Naive thymus-derived CD4-positive, alpha-beta T cell (primary cell): ENCODE data around the gene DDT. TPM values are rescaled to one million over a fixed set of nuclear protein-coding genes. Genes with fewer than 3 reads are reported as not detected.
"Not testable (repeated sequence)": the region's sequence is repeated elsewhere in the genome, so short reads cannot be mapped to it uniquely, and the experiment has no call there.

Experiments
- ATAC-seq: fragments of 150-1000 bp; cut with Tn5 transposase; 2 replicates; pipeline ENCODE4 v1.10.0; 2021; ENCODE audit warnings: mild to moderate bottlenecking, moderate library complexity
- CTCF ChIA-PET: fragments of 350-600 bp; sonication (Branson Sonifier 250); formaldehyde crosslinking; loops from one replicate; lab custom pipeline; 2021; ENCODE audit warnings: antibody characterized with exemption; lab: Charles Lee
- POLR2A ChIA-PET: fragments of 350-600 bp; sonication (Branson Sonifier 250); formaldehyde crosslinking; loops from one replicate; lab custom pipeline; 2021; ENCODE audit warnings: antibody characterized with exemption, inconsistent platforms; lab: Charles Lee
- DNase-seq, 9 donors: peaks; one replicate each; pipeline versions ENCODE4 v3.0.0 to v3.0.0-alpha.2; 2020 to 2022; ENCODE audit warnings: mixed read lengths in 1 of 9
- H3K27ac ChIP-seq: one replicate; pipeline ENCODE4 v1.7.0; 2013; ENCODE audit warnings: mild to moderate bottlenecking, low read depth, low read length, moderate library complexity
- H3K27me3 ChIP-seq, 2 donors: one replicate each; pipeline ENCODE4 v1.7.0; 2013; ENCODE audit warnings: low read length in 2 of 2, mild to moderate bottlenecking in 2 of 2, moderate library complexity in 2 of 2; ENCODE audit not compliant: control insufficient read depth in 2 of 2, insufficient read depth in 2 of 2
- H3K36me3 ChIP-seq, 3 experiments: 1 replicate in 2 of 3; 2 replicates in 1 of 3; pipeline ENCODE4 v1.7.0; 2013; ENCODE audit warnings: low read length in 3 of 3, mild to moderate bottlenecking in 3 of 3, moderate library complexity in 1 of 3; ENCODE audit not compliant: insufficient read depth in 3 of 3, control insufficient read depth in 2 of 3
- H3K4me1 ChIP-seq, 2 donors: one replicate each; pipeline ENCODE4 v1.7.0; 2013; ENCODE audit warnings: low read length in 2 of 2, mild to moderate bottlenecking in 2 of 2, moderate library complexity in 1 of 2; ENCODE audit not compliant: control insufficient read depth in 2 of 2, insufficient read depth in 2 of 2
- H3K4me3 ChIP-seq: 2 replicates; pipeline ENCODE4 v1.7.0; 2013; ENCODE audit warnings: mild to moderate bottlenecking, low read length
- H3K9me3 ChIP-seq, 3 experiments: 1 replicate in 2 of 3; 2 replicates in 1 of 3; pipeline ENCODE4 v1.7.0; 2013; ENCODE audit warnings: low read length in 3 of 3; ENCODE audit not compliant: control insufficient read depth in 2 of 3
- H3K27ac Mint-ChIP-seq, 9 donors: one replicate each; pipeline ENCODE4 v1.8.0; 2020 to 2022; ENCODE audit warnings: mixed read lengths in 9 of 9, mild to moderate bottlenecking in 8 of 9, moderate library complexity in 5 of 9, inconsistent platforms in 2 of 9
- H3K27me3 Mint-ChIP-seq, 5 donors: one replicate each; pipeline ENCODE4 v1.8.0; 2021 to 2022; ENCODE audit warnings: mixed read lengths in 5 of 5, mild to moderate bottlenecking in 1 of 5
- H3K36me3 Mint-ChIP-seq, 5 donors: one replicate each; pipeline ENCODE4 v1.8.0; 2020 to 2022; ENCODE audit warnings: mixed read lengths in 5 of 5, mild to moderate bottlenecking in 3 of 5, inconsistent platforms in 1 of 5
- H3K4me1 Mint-ChIP-seq, 7 donors: one replicate each; pipeline ENCODE4 v1.8.0; 2020 to 2022; ENCODE audit warnings: mixed read lengths in 7 of 7, mild to moderate bottlenecking in 3 of 7, inconsistent platforms in 1 of 7
- H3K4me3 Mint-ChIP-seq, 10 donors: one replicate each; pipeline ENCODE4 v1.8.0; 2020 to 2022; ENCODE audit warnings: mild to moderate bottlenecking in 10 of 10, mixed read lengths in 10 of 10, moderate library complexity in 6 of 10, inconsistent platforms in 2 of 10
- H3K9me3 Mint-ChIP-seq, 11 donors: one replicate each; pipeline ENCODE4 v1.8.0; 2020 to 2022; ENCODE audit warnings: mixed read lengths in 11 of 11, mild to moderate bottlenecking in 4 of 11, inconsistent platforms in 1 of 11, moderate library complexity in 1 of 11
- intact Hi-C, 2 donors: fragments of 100-400 bp; cut with micrococcal nuclease; formaldehyde crosslinking; loops; one replicate each; pipeline ENCODE4 v1.15.1; 2023
- polyA plus RNA-seq, 2 donors: library from polyadenylated mRNA; unstranded; fragments of 300-500 nt; fragmentation: Illumina TruSeq; gene quantifications; one replicate each; pipeline ENCODE4 v1.2.3, GENCODE V29; 2021
- total RNA-seq, 6 experiments: library from RNA in 5 of 6; stranded (reverse) in 5 of 6; gene quantifications; 1 replicate in 5 of 6; 2 replicates in 1 of 6; pipeline ENCODE4 v1.2.3 and lab custom pipeline; 2021 to 2026

The DDT gene
- total and polyA plus RNA-seq, 7 experiments from 2014 or later: 66.3 to 122 (median 80.2) TPM

DNA sequence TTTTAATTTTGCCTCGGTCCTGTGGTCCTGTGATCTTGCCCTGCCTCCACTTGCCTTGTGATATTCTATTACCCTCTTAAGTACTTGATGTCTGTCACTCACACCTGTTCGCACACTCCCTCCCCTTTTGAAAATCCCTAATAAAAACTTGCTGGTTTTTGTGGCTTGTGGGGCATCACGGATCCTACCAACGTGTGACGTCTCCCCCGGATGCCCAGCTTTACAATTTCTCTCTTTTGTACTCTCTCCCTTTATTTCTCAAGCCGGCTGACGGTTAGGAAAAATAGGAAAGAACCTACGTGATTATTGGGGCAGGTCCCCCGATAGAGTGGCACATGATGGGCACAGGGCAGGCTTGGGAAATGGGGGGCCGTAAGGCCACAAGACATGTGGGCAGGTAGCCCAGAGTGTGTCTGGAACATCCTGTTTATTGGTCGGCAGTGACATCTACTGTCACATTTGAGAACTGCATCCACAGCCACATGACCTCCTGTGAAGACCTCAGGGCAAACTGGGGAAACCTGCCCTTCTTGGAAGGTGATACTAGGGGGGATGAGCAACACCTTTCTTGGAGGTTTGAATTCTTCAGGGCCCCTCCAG, 17.8 kb downstream of the DDT start:
- H3K36me3 Mint-ChIP-seq, H3K36me3 ChIP-seq, H3K27ac ChIP-seq, H3K4me3 Mint-ChIP-seq, H3K4me3 ChIP-seq, H3K27me3 Mint-ChIP-seq, H3K4me1 Mint-ChIP-seq, H3K4me1 ChIP-seq, H3K9me3 ChIP-seq, H3K27me3 ChIP-seq, POLR2A ChIA-PET, H3K9me3 Mint-ChIP-seq: not testable (repeated sequence)
- H3K27ac Mint-ChIP-seq: peak overlapping the region in 3 of 9 donors; percentile 7 to 84 (median 37)
- CTCF ChIA-PET: interaction anchor here (0.6 to 1.7 kb wide), 4 partner anchors 56 to 93 kb away, joined by 3 to 7 read pairs (median 4); partner anchors contain the start of gene MIF
- DNase-seq: peak; percentile 43 to 80 (median 71)
- intact Hi-C loops: loop anchor here (5.0 to 10.0 kb wide), 3 partner anchors 92 to 414 kb away; no protein-coding TSS in a partner anchor
- ATAC-seq: peak; percentile 87

DNA sequence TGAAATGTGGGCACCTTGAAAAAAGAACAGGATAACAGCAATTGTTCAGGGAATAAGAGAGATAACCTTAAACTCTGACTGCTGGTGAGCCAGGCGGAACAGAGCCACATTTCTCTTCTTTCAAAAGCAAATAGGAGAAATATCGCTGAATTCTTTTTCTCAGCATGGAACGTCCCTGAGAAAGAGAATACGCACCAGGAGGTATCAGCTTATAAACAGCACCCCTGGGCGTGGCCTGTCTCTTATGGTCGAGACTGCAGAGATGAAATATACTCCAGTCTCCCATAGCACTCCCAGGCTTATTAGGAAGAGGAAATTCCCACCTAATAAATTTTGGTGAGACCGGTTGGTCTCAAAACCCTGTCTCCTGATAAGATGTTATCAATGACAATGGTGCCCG, 18.4 kb downstream of the DDT start:
- H3K4me1 Mint-ChIP-seq, H3K27ac Mint-ChIP-seq, H3K36me3 Mint-ChIP-seq, H3K4me3 Mint-ChIP-seq, ATAC-seq, H3K27ac ChIP-seq, POLR2A ChIA-PET, H3K27me3 Mint-ChIP-seq, H3K9me3 ChIP-seq, H3K4me3 ChIP-seq, DNase-seq, H3K4me1 ChIP-seq, H3K36me3 ChIP-seq, H3K9me3 Mint-ChIP-seq, H3K27me3 ChIP-seq: not testable (repeated sequence)
- intact Hi-C loops: loop anchor here (5.0 to 10.0 kb wide), 3 partner anchors 91 to 414 kb away; no protein-coding TSS in a partner anchor
- CTCF ChIA-PET: interaction anchor here (0.6 to 1.7 kb wide), 4 partner anchors 56 to 93 kb away, joined by 3 to 7 read pairs (median 4); partner anchors contain the start of gene MIF

DNA sequence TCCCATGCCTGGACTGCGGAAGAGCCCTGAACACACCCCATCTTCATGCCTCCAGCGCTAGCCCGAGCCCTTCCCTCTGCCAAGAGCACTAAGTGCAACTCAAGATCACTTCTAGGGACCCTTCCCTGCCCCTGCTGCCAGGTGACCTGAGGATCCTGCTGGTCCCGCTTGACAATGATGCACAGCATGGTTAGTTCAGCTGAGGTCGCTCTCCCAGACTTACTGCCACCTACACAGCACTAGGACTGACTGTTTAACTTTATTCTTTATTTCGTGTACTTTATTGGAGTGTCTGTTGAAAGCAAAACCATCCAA, 19.3 kb downstream of the DDT start:
- POLR2A ChIA-PET, H3K4me1 ChIP-seq, H3K36me3 Mint-ChIP-seq: not testable (repeated sequence)

DNA sequence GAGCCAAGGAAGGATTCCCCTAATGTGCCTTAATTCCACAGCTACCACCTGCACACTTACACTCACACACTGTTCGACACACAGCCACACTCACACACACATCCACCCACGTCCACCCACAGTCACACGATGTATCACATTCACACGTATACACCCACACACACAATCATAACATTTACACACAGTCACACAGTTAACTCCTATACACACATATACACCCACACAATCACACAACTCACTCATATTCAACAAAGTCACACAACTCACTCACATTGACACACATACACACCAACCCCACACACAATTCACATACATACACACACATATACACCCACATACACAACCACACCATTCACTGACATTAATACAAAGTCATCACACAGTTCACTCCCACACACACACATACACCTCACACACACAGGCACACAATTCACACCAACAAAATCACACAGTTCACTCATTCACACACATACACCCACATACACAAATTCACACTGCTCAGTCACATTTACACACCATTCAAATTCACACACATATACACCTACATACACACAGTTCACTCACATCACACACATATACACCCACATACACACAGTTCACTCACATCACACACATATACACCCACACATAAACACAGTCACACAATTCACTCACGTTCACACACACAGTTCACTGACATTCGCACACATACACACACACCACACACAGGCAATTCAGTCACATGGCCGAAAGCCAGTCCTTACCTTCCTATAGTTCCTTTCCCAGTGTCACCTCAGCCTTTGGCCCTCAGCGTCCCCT, 19.8 kb downstream of the DDT start:
- CTCF ChIA-PET: interaction anchor here (1.0 kb wide), 1 partner anchor 153 kb away, joined by 3 read pairs; no protein-coding TSS in a partner anchor
- POLR2A ChIA-PET, H3K36me3 Mint-ChIP-seq: not testable (repeated sequence)

More for the DNA sequence above, 19.3 kb downstream of the DDT start:
- H3K27me3 ChIP-seq, H3K27ac ChIP-seq, CTCF ChIA-PET, H3K27me3 Mint-ChIP-seq, H3K9me3 Mint-ChIP-seq, ATAC-seq, H3K27ac Mint-ChIP-seq, H3K9me3 ChIP-seq, H3K4me1 Mint-ChIP-seq, H3K4me3 Mint-ChIP-seq, H3K36me3 ChIP-seq, DNase-seq, H3K4me3 ChIP-seq: not testable (repeated sequence)
- intact Hi-C loops: loop anchor here (5.0 to 10.0 kb wide), 3 partner anchors 90 to 413 kb away; no protein-coding TSS in a partner anchor

DNA sequence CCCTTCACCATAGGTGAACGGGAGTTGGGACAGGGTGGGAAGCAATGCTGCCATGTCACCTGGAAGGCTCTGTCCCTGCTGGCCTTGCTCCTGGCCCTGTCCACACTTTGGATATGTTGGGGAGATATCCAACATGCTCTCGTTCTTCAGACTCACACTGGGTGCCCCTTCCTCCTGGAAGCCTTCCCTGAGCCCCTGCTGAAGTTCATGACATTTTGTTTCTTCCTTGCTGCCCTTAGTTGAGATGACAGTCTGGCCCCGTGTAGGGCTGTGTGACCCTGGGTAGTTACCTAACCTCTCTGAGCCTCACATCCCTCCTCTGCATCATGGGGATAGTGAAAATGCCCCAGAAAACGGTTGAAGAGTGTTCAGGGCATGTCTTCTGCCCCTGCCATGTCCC, 20.8 kb downstream of the DDT start:
- CTCF ChIA-PET: interaction anchor here (0.6 to 1.0 kb wide), 2 partner anchors 92 to 154 kb away, joined by 3 read pairs; no protein-coding TSS in a partner anchor
- H3K9me3 Mint-ChIP-seq, H3K4me1 ChIP-seq, H3K4me3 ChIP-seq, ATAC-seq, DNase-seq, H3K36me3 Mint-ChIP-seq, H3K27me3 Mint-ChIP-seq, H3K27ac ChIP-seq, H3K27ac Mint-ChIP-seq, H3K27me3 ChIP-seq, H3K4me1 Mint-ChIP-seq, H3K4me3 Mint-ChIP-seq, POLR2A ChIA-PET, H3K36me3 ChIP-seq, H3K9me3 ChIP-seq: not testable (repeated sequence)
- intact Hi-C loops: loop anchor here in 1 of 2 donors (10.0 kb wide), 1 partner anchor 89 kb away; no protein-coding TSS in a partner anchor

More for the DNA sequence above, 19.8 kb downstream of the DDT start:
- H3K27ac Mint-ChIP-seq: peak overlapping the region in 1 of 9 donors; percentile 0
- H3K4me1 Mint-ChIP-seq, H3K27me3 ChIP-seq, H3K4me1 ChIP-seq, ATAC-seq, H3K36me3 ChIP-seq, H3K4me3 Mint-ChIP-seq, H3K27me3 Mint-ChIP-seq, H3K27ac ChIP-seq, DNase-seq, H3K9me3 Mint-ChIP-seq, H3K9me3 ChIP-seq, H3K4me3 ChIP-seq: not testable (repeated sequence)
- intact Hi-C loops: loop anchor here in 1 of 2 donors (10.0 kb wide), 1 partner anchor 90 kb away; no protein-coding TSS in a partner anchor

DNA sequence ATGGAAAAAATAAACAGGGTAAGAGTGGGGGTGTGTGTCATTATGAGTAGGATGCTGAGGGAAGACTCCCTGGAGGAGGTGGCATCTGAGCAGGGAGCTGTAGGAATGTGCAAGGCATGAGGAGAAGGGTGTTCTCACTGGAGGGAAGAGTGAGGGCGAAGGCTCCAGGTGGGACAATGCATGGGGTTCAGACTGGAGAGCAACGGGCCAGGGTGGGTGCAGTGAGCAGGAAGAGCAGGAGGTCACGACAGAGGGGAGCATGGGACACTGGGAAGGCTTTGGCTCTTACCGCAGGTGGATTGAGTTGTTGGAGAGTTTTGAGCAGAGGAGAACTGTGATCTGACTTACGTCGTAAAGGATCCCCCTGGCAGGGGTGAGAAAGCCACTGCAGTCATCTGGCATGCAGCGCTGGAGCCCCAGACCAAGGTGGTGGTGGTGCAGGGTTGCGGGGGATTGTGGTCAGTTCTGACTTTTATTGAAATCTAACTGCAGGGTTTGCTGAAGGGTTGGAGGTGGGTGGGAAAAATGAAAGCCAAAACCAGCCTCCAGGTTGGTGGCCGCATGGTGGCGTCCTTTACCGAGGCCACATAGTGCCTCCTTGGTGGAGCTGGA, 21.3 kb downstream of the DDT start:
- H3K9me3 Mint-ChIP-seq, H3K27me3 ChIP-seq, ATAC-seq, H3K27ac ChIP-seq, DNase-seq, H3K36me3 Mint-ChIP-seq, H3K4me3 ChIP-seq, H3K4me1 ChIP-seq, H3K4me1 Mint-ChIP-seq, H3K9me3 ChIP-seq, H3K27me3 Mint-ChIP-seq, H3K4me3 Mint-ChIP-seq, H3K36me3 ChIP-seq, POLR2A ChIA-PET: not testable (repeated sequence)
- peak overlapping the region in 1 of 9 donors; percentile 14 for H3K27ac Mint-ChIP-seq
- CTCF ChIA-PET: interaction anchor here (0.6 to 1.0 kb wide), 2 partner anchors 93 to 155 kb away, joined by 3 read pairs; no protein-coding TSS in a partner anchor
- intact Hi-C loops: loop anchor here in 1 of 2 donors (10.0 kb wide), 1 partner anchor 88 kb away; no protein-coding TSS in a partner anchor
